HG03521 (cell line): Measurements from ENCODE around the gene PRXL2A.
A peak's percentile ranks its signal among the peaks of the same experiment; 100 is the strongest.
"Not testable (repeated sequence)": the region's sequence is repeated elsewhere in the genome, so short reads cannot be mapped to it uniquely, and the experiment has no call there.

Experiments used
- ATAC-seq: cut with Tn5 transposase; IDR thresholded peaks from one replicate; pipeline ENCODE4 v1.9.1; 2021; ENCODE audit warnings: mild to moderate bottlenecking, moderate library complexity; ENCODE audit not compliant: unreplicated experiment

PRXL2A gene, protein sequence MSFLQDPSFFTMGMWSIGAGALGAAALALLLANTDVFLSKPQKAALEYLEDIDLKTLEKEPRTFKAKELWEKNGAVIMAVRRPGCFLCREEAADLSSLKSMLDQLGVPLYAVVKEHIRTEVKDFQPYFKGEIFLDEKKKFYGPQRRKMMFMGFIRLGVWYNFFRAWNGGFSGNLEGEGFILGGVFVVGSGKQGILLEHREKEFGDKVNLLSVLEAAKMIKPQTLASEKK

DNA sequence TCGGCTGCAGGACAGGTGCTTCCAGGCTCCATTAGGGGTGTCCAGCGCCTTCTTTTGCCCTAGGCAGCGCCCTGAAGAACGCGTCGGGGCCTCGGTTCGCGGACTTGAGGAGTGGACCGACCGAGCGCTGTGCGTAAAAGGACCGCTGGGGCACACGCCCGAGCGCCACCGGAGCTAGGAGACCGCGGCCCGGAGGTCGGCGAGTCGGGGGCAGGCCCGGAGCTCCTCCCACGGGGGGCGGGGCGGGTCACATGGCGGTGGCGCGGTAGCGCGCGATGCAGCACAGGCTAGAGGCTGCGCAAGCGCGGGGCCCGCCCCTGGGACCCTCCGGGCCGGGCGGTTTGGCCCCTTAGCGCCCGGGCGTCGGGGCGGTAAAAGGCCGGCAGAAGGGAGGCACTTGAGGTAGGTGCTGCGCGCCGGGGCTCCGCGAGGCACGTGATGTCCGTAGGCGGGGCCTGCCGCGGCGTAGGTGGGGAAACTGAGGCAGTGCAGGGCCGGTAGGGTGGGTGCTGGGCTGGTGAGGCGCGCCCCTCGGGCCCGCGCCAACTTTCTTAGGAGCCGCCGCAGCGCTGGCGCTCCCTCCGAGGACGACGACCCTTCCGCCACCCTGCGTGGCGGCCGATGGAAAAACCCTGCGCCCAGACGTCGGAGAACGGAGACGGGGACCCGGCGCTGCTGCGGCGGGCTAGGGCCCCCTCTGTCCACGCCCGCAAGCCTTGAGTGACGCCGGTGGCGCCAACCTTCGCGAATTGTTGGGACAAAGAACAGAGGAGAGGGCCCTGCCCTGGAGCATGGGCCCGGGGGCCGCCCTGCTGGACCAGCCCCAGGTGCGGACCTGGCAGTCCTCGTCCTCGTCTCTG lies at the start of gene PRXL2A:
Gene PRXL2A (plus strand): TSS at position 310 of the 860 bp plus-strand sequence. CDS start 11,917 bp downstream, outside the sequence.
- peak; percentile 97 for ATAC-seq

DNA sequence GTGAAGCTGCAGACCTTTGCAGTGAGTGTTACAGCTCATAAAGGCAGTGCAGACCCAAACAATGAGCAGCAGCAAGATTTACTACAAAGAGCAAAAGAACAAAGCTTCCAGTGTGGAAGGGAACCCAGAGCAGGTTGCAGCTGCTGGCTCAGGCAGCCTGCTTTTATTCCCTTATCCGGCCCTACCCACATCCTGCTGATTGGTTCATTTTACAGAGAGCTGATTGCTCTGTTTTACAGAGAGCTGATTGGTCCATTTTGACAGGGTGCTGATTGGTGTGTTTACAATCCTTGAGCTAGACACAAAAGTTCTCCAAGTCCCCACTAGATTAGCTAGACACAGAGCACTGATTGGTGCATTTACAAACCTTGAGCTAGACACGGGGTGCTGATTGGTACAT lies 49.4 kb upstream of the PRXL2A start:
- ATAC-seq, result not testable (repeated sequence)

DNA sequence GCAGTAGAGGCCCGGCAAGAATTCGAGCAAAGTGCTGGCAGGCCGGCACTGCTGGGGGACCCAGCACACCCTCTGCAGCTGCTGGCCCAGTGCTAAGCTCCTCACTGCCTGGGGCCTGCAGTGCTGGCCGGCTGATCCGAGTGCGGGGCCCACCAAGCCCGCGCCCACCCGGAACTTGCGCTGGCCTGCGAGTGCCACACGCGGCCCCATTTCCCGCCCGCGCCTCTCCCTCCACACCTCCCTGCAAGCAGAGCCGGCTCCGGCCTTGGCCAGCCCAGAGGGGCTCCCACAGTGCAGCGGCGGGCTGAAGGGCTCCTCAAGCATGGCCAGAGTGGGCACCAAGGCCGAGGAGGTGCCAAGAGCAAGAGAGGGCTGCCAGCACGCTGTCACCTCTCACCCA lies 48.7 kb upstream of the PRXL2A start:
- no peak for ATAC-seq

DNA sequence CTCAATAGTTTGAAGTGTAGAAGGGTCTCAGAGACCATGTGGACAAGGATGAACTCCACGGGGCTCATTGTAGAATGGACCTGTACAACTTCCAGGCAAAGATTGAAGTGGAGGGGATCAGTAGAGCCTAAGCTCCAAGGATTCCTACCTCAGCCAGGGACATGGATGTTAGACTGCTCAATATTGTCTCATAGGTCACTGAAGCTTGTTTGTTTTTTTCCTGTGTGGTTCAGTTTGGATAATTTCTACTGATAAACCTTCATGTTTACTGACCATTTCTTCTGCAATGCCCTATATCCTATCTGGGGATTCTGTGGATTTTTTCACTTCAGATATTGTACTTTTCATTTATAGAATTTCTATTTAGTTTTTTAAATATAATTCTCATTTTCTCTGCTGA lies 42.8 kb upstream of the PRXL2A start:
- ATAC-seq, result no peak

DNA sequence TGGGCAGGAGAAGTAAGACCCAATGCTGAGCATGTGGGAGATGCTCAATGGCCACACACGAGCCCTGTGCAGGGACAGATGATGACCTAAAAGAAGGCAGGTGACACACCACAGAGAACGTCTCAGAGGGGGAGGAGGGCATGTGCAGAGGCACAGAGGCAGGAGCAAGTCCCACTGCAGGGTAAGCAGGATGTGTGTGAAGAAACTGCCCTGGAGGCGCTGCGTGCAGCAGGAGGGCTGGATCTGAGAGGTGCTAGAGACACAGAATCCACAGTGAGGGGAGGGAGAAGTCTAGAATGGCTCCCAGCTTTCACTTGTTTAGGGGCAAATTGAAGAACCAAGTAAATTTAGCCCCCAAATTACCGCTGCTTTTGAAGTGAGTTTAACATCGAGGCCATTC lies 36.9 kb upstream of the PRXL2A start:
- ATAC-seq, result no peak

DNA sequence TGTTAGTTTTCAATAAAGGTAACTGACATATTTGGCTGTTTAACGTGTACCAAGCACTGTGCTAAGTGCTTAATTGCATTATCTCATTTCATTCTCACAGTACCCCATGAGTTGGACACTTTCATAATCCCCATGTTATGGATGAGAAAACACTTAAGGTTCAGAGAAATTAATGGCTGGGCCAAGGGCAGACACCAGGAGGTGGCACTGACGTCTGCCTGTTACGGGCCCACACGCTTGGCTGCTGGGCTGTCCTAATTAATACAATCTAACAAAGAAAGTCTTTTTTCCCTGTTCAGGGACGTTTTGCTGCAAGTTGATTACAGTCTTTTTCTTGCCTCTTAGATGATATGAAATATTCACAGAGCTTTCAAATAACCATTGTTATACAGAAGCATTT lies 35.7 kb upstream of the PRXL2A start:
- no peak for ATAC-seq

DNA sequence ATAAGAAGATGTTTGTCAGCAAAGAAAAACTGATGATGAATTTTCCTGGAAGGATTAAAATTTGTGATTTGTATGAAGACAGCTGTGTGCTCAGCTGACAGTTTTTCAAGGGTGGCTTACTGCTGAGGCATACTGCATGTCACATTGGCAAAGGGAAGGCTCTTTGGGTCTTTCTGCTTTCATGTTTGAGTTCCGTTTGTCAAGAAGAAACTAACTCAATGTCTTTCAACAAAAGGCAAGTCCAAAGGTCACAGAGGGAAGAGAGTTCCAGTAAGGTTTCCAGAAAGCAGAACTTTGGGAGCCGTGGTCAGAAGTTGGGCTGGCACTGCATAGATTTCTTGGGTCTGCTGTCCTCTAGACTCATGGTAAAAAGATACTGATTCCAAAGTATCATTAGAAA lies 34.8 kb upstream of the PRXL2A start:
- ATAC-seq, result no peak

DNA sequence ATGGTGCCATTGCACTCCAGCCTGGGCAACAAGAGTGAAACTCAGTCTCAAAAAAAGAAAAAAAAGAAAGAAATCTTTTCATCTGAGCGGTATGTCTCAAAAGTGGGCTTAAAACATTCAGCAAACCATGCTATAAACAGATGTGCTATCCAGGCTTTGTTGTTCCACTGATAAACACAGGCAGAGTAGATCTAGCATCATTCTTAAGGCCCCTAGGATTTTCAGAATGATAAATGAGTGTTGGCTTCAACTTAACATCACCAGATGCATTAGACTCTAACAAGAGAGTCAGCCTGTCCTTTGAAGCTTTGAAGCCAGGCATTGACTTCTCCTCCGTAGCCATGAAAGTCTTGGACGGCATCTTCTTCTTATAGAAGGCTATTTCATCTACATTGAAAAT lies 28.6 kb upstream of the PRXL2A start:
- no peak for ATAC-seq

DNA sequence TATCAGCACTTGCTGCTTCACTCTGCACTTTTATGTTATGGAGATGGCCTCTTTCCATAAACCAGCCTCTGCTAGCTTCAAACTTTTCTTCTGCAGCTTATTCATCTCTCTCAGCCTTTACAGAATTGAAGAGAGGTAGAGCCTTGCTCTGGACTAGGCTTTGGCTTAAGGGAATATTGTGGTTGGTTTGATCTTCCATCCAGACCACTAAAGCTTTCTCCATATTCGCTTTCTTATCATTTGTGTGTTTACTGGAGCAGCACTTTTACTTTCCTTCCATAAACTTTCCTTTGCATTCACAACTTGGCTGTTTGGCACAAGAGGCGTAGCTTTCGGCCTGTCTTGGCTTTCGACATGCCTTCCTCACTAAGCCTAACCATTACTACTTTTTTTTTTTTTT lies 28.2 kb upstream of the PRXL2A start:
- ATAC-seq, result no peak

DNA sequence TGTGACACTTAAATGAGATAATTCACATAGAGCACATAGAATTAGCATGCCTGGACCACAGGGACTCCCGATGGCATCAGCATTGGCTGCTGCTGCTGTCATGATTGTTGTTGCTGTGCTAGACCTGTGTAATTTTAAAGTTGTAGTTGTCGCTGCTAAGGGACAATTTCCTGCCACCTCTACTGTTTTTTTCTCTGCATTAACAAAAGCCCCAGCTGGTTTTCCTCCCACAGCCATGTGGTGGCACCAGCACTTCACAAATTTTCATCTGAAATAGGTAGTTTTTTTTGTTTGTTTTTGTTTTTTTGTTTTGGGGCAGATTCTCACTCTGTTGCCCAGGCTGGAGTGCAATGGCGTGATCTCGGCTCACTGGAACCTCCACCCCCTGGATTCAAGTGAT lies 25.4 kb upstream of the PRXL2A start:
- ATAC-seq, result peak; percentile 51

DNA sequence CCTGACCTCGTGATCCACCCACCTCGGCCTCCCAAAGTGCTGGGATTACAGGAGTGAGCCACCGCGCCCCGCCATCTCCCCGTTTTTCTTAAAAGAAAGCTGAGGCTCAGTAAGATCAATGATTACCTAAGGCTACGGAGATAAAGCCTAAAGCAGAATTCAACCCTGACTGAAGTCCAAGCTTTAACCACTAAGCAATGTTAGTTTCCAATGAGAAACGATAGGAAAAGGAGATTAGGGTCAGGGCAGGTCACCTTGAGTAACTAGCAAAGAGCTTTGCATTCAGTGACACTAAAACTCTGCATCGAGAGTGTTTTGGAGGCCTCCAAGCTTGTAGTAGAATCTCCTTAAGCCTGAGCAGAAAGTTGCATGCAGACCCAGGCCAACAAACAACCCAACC lies 17.6 kb upstream of the PRXL2A start:
- no peak for ATAC-seq

DNA sequence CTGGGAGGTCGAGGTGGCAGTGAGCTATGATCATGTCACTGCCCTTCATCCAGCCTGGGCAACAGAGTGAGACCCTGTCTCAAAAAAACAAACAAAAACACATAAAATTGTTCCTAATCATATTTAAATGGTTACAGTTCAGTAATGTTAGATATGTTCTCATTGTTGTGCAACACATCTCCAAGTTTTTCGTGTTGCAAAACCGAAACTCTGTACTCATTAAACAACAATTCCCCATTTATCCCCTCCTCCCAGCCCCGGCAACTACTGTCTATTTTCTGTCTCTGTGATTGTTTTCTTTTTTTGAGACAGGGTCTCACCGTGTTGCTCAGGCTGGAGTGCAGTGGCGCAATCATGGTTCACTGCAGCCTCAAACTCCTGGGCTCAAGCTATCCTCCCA lies 16.1 kb upstream of the PRXL2A start:
- ATAC-seq, result no peak

DNA sequence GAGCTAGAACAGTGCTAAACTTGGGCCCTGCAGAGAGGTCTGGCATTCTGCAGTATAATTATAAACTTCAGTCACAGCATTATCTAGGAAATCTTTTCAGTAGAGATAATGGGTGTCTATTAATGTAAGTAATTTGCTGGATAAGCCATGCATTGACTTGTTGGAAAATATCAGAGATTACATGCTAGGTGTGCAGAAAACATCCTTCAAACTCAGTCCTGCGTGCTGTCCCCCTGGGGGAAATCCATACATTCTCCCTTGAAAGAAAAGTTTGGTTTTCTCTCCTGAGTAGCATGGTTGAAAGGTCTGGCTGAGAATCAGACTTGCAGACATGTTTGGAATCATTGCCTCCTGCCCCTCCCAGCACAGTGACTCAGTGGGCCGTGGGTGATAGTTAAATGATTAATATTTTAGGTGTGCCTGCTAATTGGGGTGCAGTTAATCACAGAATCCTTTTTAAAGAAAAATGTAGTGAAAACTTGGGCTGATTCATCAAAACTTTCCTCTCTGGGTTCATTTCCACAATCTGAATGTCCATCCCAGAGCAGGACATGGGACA lies 13.9 kb upstream of the PRXL2A start:
- ATAC-seq, result no peak

DNA sequence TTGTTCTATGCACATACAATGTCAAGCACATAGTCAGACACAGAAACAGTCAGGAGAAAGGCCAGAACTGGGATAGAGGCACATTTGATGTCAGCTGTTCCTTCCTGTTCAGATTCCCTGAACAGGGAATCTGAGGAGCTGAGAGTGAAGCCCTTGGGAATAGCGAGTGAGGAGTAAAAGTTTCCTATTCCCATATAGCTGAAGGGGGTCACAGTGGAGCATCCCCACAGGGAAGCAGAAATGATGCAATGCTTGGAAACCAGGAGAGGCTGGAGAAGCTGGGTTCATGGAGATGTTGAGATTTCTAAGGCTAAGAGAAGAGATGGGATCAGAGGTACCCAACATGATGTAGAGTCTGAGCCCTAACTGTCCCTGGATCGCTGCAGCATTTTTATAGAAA lies 11.3 kb upstream of the PRXL2A start:
- no peak for ATAC-seq

DNA sequence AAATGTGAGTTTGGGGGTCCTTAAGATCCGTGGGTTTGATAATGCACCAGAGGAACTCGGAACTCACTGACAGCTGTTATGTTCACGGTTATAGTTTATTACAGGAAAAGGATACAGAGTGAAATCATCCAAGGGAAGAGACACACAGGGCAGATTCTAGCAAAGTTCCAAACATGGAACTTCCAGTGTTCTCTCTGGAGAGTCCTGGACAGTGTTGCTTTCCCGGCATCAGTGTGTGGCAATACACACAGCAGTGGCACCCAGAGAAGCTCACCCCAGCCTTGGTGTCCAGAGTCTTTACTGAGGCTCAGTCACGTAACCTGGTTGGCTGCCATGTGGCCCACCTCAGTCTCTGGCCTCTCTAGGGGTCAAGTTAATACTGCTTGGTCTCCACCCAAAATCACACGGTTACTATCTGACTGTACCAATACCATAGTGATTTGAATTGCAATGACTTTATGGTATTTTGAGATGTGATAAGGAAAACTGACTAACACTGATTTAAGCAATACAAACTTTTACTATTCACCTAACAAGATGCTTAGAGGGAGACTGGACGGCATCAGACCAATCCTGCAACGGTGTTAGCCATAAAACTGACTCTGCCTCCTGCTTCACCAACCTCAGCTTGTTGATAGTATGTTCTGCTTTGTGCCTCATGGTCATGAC lies 8.1 kb upstream of the PRXL2A start:
- no peak for ATAC-seq

DNA sequence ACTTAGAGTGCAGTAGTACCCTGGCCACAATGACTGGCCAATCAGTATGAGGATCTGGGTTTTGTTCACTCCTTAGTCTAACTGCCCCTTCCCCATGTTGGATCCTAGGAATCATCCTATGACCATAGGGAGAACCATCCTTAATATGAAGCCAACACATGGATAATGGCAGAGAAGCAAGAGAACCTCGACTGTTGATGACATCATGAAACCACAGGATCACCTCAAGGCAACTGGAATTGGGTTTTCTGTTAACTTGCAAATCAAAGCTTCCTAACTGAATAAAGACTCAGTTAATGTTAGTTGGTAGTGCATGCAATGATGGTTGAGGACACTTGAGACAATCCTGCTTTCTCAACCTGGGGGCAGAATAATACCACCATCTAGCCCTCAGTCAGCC lies 3.3 kb upstream of the PRXL2A start:
- no peak for ATAC-seq

DNA sequence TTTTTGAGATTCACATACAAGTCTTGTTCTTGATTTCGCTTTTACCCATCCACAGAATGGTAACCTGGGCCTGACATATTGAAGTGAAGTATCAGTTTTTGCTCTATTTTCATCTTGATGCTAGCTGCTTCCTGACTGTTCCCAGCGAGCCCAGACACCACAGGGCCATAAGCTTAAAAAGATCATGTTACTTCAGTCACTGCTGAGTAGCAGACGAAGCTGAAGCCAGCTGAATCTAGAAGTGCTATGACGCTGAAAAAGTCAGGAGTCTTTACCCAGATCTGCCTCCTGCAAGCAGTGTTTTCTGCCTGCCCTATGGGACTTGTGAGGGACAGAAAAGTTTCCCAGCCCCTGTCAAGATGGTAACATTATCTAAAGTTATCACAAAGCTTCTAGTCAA lies 2.7 kb upstream of the PRXL2A start:
- no peak for ATAC-seq

DNA sequence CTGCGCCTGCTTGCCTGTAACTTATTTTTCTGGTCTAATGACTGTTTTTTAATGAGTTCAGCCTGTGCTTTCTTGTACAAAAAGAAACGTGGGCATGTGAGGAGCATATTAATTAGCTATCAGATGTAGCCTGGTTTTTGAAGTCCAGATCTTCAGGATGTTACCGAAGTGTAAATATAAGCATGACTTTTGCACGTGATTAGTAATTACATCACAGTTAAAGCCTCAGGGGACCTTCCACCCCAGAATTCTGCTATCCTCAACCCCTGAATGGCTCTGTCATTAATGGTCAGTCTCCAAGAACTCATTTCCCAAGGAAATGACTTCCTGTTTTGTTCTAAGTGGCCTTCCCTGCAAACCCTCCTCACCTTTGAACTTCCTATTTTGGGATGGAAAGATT lies 2.1 kb upstream of the PRXL2A start:
- ATAC-seq, result no peak

DNA sequence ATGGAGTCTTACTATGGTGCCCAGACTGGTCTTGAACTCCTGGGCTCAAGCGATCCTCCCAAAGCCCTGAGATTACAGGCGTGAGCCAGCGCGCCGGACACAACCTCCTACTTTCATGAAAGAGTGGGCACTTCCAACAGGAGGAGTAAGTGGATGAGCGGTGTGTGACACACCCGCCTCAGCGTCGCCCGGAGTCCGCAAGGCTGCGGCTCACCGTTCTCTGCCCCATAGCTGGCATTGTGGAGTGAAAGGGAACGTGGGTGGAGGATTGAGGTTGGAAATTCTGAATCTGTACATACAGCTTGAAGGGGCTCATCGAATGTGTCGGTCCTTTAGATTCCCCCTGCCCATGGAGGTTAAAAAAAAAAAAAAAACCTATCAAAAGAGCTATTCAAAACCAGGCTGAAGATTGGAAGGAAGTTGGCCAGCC lies 524 bp upstream of the PRXL2A start:
- no peak for ATAC-seq

DNA sequence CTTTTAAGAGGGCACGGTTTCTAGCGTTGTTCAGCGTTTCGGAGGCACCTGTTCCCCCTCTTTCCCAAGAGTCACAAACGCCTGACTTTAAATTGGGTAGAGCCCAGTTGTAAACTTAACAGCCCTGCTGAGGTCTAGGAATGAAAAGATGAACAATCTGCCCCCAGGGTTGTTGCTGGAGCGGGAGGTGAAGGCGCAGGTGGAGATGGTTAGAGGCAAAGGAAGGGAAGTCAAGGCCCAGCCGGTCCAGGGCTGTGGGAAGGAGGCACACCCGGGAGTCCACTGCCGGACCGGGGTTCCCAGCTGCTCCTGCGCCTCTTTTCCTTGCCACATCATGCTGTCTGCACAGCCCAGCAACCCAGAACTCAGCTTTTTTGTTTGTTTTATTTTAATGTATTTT lies 770 bp downstream of the PRXL2A start:
- no peak for ATAC-seq

DNA sequence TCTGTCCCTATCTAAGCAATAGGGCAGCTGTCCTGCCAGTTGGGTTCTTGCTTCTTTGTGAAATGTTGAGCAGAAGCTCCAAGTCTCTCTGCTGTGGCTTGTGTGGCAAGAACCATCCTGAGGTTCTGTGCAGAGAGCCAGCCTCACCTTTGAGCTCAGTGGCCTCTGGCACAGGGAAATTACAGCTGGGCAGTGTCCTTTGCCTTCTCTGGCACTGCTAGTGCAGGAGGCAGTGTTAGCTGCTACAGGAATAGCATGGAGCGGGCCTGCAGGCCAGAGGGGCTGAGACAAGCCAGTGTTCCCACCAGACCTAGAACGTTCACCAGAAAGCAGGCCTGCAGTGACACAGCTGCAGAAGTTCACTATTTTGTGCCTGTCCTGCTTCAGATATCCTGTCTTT lies 1.8 kb downstream of the PRXL2A start:
- no peak for ATAC-seq
